ENCODE results near the gene AGAP1.

Gene AGAP1

DNA sequence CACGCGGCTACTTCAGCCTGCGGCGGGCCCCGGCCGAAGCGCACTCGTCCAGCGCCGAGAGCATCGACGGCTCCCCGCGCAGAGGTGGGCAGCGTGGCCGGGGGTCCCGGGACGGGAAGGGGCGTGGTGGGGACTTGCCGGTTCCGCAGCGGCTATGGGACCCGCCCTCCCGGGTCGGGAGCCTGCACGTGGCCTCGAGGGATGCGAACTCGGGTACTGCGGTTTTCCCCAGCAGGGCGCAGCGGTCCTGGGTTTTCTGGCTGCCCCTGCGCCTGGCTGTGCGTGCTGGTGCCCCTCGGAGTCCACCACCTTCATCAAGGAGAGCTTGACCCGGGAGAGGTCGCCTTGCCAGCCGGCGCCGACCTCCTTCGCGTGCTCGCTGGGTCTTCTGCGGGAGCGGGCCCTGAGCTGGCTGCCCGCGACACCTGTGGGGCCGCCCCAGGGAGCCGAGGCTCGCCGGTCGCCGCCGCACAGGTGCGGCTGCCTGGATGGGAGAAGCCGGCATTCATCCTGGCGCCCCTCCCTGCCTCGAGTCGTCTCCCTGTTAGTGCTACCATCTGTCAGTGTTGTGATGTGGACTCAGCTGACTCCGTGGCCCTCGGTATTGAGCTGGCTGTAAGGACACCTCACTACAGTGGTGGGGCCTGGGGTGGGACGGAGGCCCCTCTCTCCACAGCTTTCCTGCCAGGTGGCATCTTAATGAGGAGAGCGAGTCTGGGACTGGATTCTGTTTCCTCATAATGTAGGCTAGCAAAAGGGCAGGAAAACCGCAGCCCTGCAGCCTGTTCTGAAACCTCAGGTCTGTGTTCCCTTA, 177.3 kb downstream of the AGAP1 start:
- TF ChIP-seq, protein P1, sequence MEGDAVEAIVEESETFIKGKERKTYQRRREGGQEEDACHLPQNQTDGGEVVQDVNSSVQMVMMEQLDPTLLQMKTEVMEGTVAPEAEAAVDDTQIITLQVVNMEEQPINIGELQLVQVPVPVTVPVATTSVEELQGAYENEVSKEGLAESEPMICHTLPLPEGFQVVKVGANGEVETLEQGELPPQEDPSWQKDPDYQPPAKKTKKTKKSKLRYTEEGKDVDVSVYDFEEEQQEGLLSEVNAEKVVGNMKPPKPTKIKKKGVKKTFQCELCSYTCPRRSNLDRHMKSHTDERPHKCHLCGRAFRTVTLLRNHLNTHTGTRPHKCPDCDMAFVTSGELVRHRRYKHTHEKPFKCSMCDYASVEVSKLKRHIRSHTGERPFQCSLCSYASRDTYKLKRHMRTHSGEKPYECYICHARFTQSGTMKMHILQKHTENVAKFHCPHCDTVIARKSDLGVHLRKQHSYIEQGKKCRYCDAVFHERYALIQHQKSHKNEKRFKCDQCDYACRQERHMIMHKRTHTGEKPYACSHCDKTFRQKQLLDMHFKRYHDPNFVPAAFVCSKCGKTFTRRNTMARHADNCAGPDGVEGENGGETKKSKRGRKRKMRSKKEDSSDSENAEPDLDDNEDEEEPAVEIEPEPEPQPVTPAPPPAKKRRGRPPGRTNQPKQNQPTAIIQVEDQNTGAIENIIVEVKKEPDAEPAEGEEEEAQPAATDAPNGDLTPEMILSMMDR (IDR thresholded peaks at IDR 0.05; ENCODE audit: control insufficient read depth, extremely low read depth, insufficient read depth), result no peak
- DNase-seq (ENCODE audit: low read depth), result no peak
- no peak overlapping the region for H3K4me3 ChIP-seq (ENCODE audit: low read depth, low read length)

DNA sequence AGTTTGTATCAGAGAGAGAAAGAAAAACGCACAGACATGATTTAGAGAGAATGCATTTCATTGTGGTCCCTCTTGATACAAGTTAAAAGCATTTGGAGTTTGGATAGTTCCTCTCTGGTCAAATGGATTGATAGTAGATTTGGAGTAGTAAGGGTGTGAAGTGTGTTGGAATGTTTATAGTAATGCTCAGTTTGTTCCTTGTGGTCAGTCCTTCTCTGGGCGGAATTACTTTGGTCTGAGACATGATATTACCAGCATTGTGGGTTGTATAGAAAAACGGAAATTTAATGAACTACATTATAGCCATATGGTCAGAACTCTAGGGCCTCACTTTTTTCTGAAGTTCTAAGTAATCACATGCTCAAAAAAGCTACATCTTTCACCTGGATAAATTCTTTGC, 178.9 kb downstream of the AGAP1 start:
- no peak overlapping the region for H3K4me3 ChIP-seq (ENCODE audit: low read depth, low read length)
- DNase-seq (ENCODE audit: low read depth), result no peak
- TF ChIP-seq, protein P1 (IDR thresholded peaks at IDR 0.05; ENCODE audit: control insufficient read depth, extremely low read depth, insufficient read depth), result no peak

DNA sequence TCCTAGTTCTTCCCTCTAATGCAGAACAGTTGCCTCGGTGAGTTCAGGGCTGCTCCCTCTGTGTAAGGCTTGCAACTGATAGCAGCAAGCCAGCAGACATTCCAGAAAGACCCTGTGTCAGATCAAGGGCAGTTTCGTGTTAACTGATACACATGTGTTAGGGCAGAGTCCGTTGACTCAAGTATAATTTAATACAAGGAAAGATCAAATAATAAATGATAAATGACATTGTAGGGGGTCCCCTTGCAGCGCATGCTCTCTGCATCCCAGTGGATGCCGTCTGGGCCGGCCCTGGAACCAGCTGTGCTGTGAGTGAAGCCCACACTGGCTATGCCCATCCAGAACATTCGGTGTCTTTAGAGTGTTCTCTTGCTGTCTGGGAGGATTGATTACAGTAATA, 180.3 kb downstream of the AGAP1 start:
- no peak for DNase-seq (ENCODE audit: low read depth)
- TF ChIP-seq, protein P1 (IDR thresholded peaks at IDR 0.05; ENCODE audit: control insufficient read depth, extremely low read depth, insufficient read depth), result no peak

DNA sequence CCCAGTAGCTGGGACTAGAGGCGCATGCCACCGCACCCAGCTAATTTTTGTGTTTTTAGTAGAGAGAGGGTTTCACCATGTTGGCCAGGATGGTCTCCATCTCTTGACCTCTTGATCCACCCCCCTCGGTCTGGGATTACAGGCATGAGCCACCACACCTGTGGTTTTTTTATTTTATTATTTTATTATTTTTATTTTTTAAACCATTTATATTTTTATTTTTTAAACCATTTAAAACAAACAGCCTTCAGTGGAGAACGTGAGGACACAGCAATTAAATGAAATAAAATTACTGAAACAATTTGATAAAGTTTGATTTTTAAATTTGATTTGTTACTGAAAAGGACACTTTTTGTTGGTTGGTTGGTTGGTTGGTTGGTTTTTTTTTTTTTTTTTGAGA, 181.0 kb downstream of the AGAP1 start:
- DNase-seq (ENCODE audit: low read depth), result no peak
- TF ChIP-seq, protein P1 (IDR thresholded peaks at IDR 0.05; ENCODE audit: control insufficient read depth, extremely low read depth, insufficient read depth), result no peak
- no peak overlapping the region for H3K4me3 ChIP-seq (ENCODE audit: low read depth, low read length)

More for the DNA sequence above, 180.3 kb downstream of the AGAP1 start:
- no peak overlapping the region for H3K4me3 ChIP-seq (ENCODE audit: low read depth, low read length)

DNA sequence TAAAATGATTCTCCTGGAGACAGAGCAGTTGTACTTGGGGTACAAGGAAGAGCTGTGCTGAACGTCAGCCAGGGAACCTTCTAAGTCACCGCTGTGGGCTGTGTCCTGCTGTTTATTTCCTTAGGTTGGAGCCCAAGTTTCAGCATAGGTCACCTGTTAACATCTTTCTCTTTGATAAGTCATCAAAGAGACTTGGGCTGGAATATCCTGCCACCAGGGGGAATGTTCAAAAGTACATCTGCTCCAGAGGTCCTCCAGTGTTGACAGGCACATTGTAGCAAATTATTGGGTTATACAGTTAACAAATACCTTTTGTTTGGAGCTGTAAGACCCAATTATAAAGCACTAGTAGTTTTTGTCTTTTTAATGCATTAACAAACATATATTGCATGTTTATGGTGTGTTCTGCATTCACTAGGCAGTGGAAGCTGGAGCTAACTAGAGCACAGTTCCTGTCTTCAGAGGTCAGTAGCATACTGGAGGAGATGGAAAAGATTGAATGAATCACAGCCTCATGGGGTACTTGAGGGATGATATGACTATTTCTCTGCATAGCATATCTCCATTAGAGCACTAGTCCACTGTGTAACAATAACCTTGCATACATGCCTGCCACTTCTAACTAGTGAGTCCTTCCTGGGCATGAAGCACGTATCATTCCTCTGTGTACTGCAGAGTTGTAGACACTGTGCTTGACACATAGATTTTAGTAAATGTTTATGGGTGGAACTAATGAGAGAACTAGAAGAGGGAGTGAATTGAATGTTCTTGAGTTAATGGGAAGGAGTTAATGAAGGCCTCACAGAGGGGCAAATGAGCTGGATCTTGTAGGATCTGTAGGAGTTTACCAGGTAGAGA, 182.1 kb downstream of the AGAP1 start:
- no peak for DNase-seq (ENCODE audit: low read depth)
- TF ChIP-seq, protein P1 (IDR thresholded peaks at IDR 0.05; ENCODE audit: control insufficient read depth, extremely low read depth, insufficient read depth), result no peak
- no peak overlapping the region for H3K4me3 ChIP-seq (ENCODE audit: low read depth, low read length)

DNA sequence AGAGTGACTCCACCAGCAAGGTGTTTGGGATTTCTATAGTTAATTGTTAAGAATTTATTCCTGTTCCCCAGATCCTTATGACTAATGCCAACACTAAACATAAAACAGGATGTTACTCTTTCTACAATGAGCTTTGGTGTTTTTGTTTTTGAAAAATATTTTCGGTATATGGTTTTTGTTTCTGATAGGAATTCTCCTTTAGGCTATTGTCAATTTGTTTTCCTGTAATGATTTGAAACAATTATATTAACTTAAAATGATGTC, 182.6 kb downstream of the AGAP1 start:
- TF ChIP-seq, protein P1 (IDR thresholded peaks at IDR 0.05; ENCODE audit: control insufficient read depth, extremely low read depth, insufficient read depth), result no peak
- no peak overlapping the region for H3K4me3 ChIP-seq (ENCODE audit: low read depth, low read length)
- DNase-seq (ENCODE audit: low read depth), result no peak
